HepG2 (cell line): ENCODE data around the gene IPMK. TPM values are rescaled to one million over a fixed set of nuclear protein-coding genes. Genes with fewer than 3 reads are reported as not detected.

Experiments
- ATAC-seq: fragments of 200-7000 bp; cut with Tn5 transposase; 3 replicates; pipeline ENCODE4 v1.9.1; 2020; ENCODE audit warnings: mild to moderate bottlenecking, moderate library complexity
- BruUV-seq: library from RNA; stranded (reverse); fragments of 400-500 nt; replicated peaks from 2 replicates; lab custom pipeline; 2021; lab: Mats Ljungman, UMichigan
- CTCF ChIA-PET: fragments of 300-600 bp; formaldehyde crosslinking; extraction: SDS; loops from one replicate; lab custom pipeline; 2021; ENCODE audit warnings: low total read pairs, inconsistent platforms, low intra/inter-chr PET ratio; lab: Yijun Ruan, JAX
- POLR2A ChIA-PET: fragments of 350-600 bp; sonication (Branson Sonifier 250); formaldehyde crosslinking; loops from one replicate; lab custom pipeline; 2020; ENCODE audit warnings: antibody characterized with exemption, inconsistent platforms; lab: Yijun Ruan, JAX
- DNase-seq: peaks from one replicate; pipeline ENCODE4 v3.0.0-alpha.2; 2015; ENCODE audit warnings: low spot score
- FAIRE-seq: peaks from 3 replicates; lab custom pipeline; 2011; peaks lifted over from hg19 to GRCh38; lab: Jason Lieb, UNC
- H2AFZ ChIP-seq: one replicate; pipeline ENCODE4 v1.6.1; 2011; ENCODE audit warnings: low read length, inconsistent platforms
- H3K27ac ChIP-seq: fragments of 300-600 bp; 3 replicates; pipeline ENCODE4 v1.8.0; 2011; ENCODE audit warnings: mixed run types, mild to moderate bottlenecking, mixed read lengths, low read length, inconsistent platforms; ENCODE audit not compliant: insufficient read depth; ENCODE audit errors: extremely low read length
- H3K27me3 ChIP-seq, 2 experiments: fragments of 200-600 bp in 1 of 2; 2 replicates in 1 of 2; 3 replicates in 1 of 2; pipeline versions ENCODE4 v1.6.0 to v1.8.0; 2011; ENCODE audit warnings: low read length in 2 of 2, mild to moderate bottlenecking in 2 of 2, moderate library complexity in 2 of 2, inconsistent platforms in 1 of 2; ENCODE audit not compliant: insufficient read depth in 2 of 2, control insufficient read depth in 1 of 2
- H3K36me3 ChIP-seq, 2 experiments: fragments of 200-600 bp in 1 of 2; replicated peaks in 1 of 2; 2 replicates in 1 of 2; 3 replicates in 1 of 2; pipeline versions ENCODE4 v1.5.1 to v1.8.0; 2011; ENCODE audit warnings: low read length in 2 of 2, inconsistent platforms in 1 of 2; ENCODE audit not compliant: insufficient read depth in 2 of 2, control insufficient read depth in 1 of 2
- H3K4me1 ChIP-seq: 2 replicates; pipeline ENCODE4 v1.5.1; 2012; ENCODE audit warnings: low read length, inconsistent platforms; ENCODE audit not compliant: insufficient read depth
- H3K4me2 ChIP-seq: 2 replicates; pipeline ENCODE4 v1.6.0; 2011; ENCODE audit warnings: low read depth, low read length, inconsistent platforms
- H3K4me3 ChIP-seq, 3 experiments: fragments of 200-600 bp in 1 of 3; sonication (generic), shearing (Covaris generic) in 1 of 3; replicated peaks in 1 of 3; 2 replicates each; pipeline ENCODE4 v1.5.1; 2011 to 2016; ENCODE audit warnings: low read length in 3 of 3, inconsistent platforms in 2 of 3, low read depth in 2 of 3, mild to moderate bottlenecking in 2 of 3, control low read depth in 1 of 3, mixed read lengths in 1 of 3; ENCODE audit not compliant: insufficient read depth in 1 of 3
- H3K79me2 ChIP-seq: one replicate; pipeline ENCODE4 v1.6.1; 2011; ENCODE audit warnings: low read length, inconsistent platforms; ENCODE audit not compliant: insufficient read depth
- H3K9ac ChIP-seq: 2 replicates; pipeline ENCODE4 v1.6.0; 2011; ENCODE audit warnings: mild to moderate bottlenecking, low read depth, low read length, inconsistent platforms; ENCODE audit not compliant: insufficient read depth
- H3K9me3 ChIP-seq: 2 replicates; pipeline ENCODE4 v1.5.1; 2012; ENCODE audit warnings: mild to moderate bottlenecking, low read length
- H4K20me1 ChIP-seq: 2 replicates; pipeline ENCODE4 v1.6.0; 2011; ENCODE audit warnings: inconsistent platforms, mild to moderate bottlenecking, low read length, moderate library complexity; ENCODE audit not compliant: insufficient read depth
- CREM ChIP-seq, 2 experiments: sonication (generic) in 1 of 2; formaldehyde crosslinking in 1 of 2; IDR thresholded peaks; 2 replicates each; pipeline versions ENCODE4 v1.4.0 to v1.6.1; 2016 to 2020; ENCODE audit warnings: antibody characterized with exemption in 1 of 2, mild to moderate bottlenecking in 1 of 2, missing genetic modification reagents in 1 of 2
- ELF3 ChIP-seq: IDR thresholded peaks from 2 replicates; pipeline ENCODE4 v1.6.1; 2016; ENCODE audit warnings: missing genetic modification reagents, missing compliant biosample characterization
- GATAD2A ChIP-seq: IDR thresholded peaks from 2 replicates; pipeline ENCODE4 v1.6.1; 2016
- JUN ChIP-seq: sonication (generic); formaldehyde crosslinking; IDR thresholded peaks from 2 replicates; pipeline ENCODE4 v1.4.0; 2020; ENCODE audit warnings: mild to moderate bottlenecking, missing genetic modification reagents
- KAT8 ChIP-seq: IDR thresholded peaks from 2 replicates; pipeline ENCODE4 v1.6.1; 2016; ENCODE audit warnings: missing genetic modification reagents, missing compliant biosample characterization
- NFIB ChIP-seq: sonication (generic); formaldehyde crosslinking; IDR thresholded peaks from 2 replicates; pipeline ENCODE4 v1.9.0; 2021; ENCODE audit warnings: missing genetic modification reagents, mild to moderate bottlenecking, borderline replicate concordance
- RBFOX2 ChIP-seq: fragments of 200-400 bp; formaldehyde crosslinking; IDR thresholded peaks from 2 replicates; pipeline ENCODE4 v1.6.1; 2017; ENCODE audit warnings: low read depth, mild to moderate bottlenecking, low read length
- RXRB ChIP-seq: IDR thresholded peaks from 2 replicates; pipeline ENCODE4 v1.6.1; 2016; ENCODE audit warnings: borderline replicate concordance, missing genetic modification reagents, missing compliant biosample characterization
- SALL2 ChIP-seq: sonication (generic); formaldehyde crosslinking; IDR thresholded peaks from 2 replicates; pipeline ENCODE4 v1.8.1; 2023; ENCODE audit warnings: mild to moderate bottlenecking, missing genetic modification reagents, inconsistent platforms
- SOX13 ChIP-seq, 3 experiments: fragments of 450-650 bp in 1 of 3; sonication (generic) in 1 of 3; formaldehyde crosslinking in 1 of 3; IDR thresholded peaks in 2 of 3; conservative IDR thresholded peaks in 1 of 3; 2 replicates each; pipeline versions ENCODE4 v1.5.0 to v1.6.1; 2016 to 2020; ENCODE audit warnings: antibody characterized with exemption in 1 of 3, mild to moderate bottlenecking in 1 of 3, missing compliant biosample characterization in 1 of 3, missing genetic modification reagents in 1 of 3, moderate library complexity in 1 of 3
- SOX5 ChIP-seq: IDR thresholded peaks from 2 replicates; pipeline ENCODE4 v1.6.1; 2016; ENCODE audit warnings: borderline replicate concordance
- ZBTB8A ChIP-seq: sonication (generic); formaldehyde crosslinking; IDR thresholded peaks from 2 replicates; pipeline ENCODE4 v1.4.0; 2020; ENCODE audit warnings: mild to moderate bottlenecking, low read depth, missing genetic modification reagents, borderline replicate concordance
- ZNF367 ChIP-seq: sonication (generic); formaldehyde crosslinking; IDR thresholded peaks from 2 replicates; pipeline ENCODE4 v1.4.0; 2020; ENCODE audit warnings: missing genetic modification reagents, borderline replicate concordance
- ZNF407 ChIP-seq: sonication (generic); formaldehyde crosslinking; IDR thresholded peaks from one replicate; pipeline ENCODE4 v1.5.1; 2020; ENCODE audit warnings: mild to moderate bottlenecking, missing genetic modification reagents; ENCODE audit errors: not compliant biosample characterization
- ZSCAN29 ChIP-seq: sonication (generic); formaldehyde crosslinking; conservative IDR thresholded peaks from 2 replicates; pipeline ENCODE4 v1.4.0; 2020; ENCODE audit warnings: mild to moderate bottlenecking, missing genetic modification reagents
- WGBS: methylation state at CpG from one replicate; pipeline ENCODE4 v1.1.6; 2017; ENCODE audit warnings: low lambda C conversion rate; 5-methylcytosine and 5-hydroxymethylcytosine counted together
- in situ Hi-C: cut with HindIII; loops from 2 replicates; pipeline ENCODE4 v1.10.0; 2017; ENCODE audit warnings: low pct_unique_long_range_greater_than_20kb; ENCODE audit not compliant: extremely low pct_ligation_motif_present
- intact Hi-C: fragments of 100-400 bp; cut with micrococcal nuclease; formaldehyde crosslinking; loops from one replicate; pipeline ENCODE4 v1.10.0; 2022; ENCODE audit not compliant: unreplicated experiment
- polyA plus RNA-seq, 8 experiments: library from polyadenylated mRNA; depleted of rRNA in 3 of 8; stranded (reverse) in 7 of 8; unstranded in 1 of 8; fragments of >200 nt; fragmentation: Illumina TruSeq in 4 of 8; extraction: Trizol in 4 of 8; gene quantifications; 2 replicates each; pipeline versions ENCODE4 v1.2.1 to v1.2.3, GENCODE V29; 2011 to 2016; ENCODE audit warnings: low read depth in 4 of 8, missing spikeins in 1 of 8, mixed read lengths in 1 of 8; ENCODE audit not compliant: insufficient read depth in 1 of 8
- total RNA-seq, 5 experiments: library from RNA; depleted of rRNA; stranded (reverse); fragments of >200 nt; fragmentation: Illumina TruSeq; extraction: Trizol; gene quantifications; 2 replicates each; pipeline ENCODE4 v1.2.3, GENCODE V29; 2016; ENCODE audit warnings: low read depth in 1 of 5

The IPMK gene
- total and polyA plus RNA-seq, 2 of the 13 experiments (the other 11 are each of a cell fraction or from before 2014, with no cell fraction given), result 2.7 to 3.9 TPM

- H3K4me3 ChIP-seq, result peak overlapping the region; percentile 74 to 88 (median 83)
- BruUV-seq, result TSS peak; percentile 53
- in situ Hi-C loops (no loop called here), intact Hi-C loops (loop anchor here (5.0 kb wide), 1 partner anchor 49 kb away; no protein-coding TSS in a partner anchor)
- peak overlapping the region; percentile 78 for H3K4me2 ChIP-seq
- ATAC-seq, result no peak
- peak; percentile 53 for DNase-seq
- H3K4me1 ChIP-seq, result peaks cover 34% of the 10 kb centered on the region
- no peak for FAIRE-seq
- ChIA-PET POLR2A (interaction anchor here (3.9 kb wide), 1 partner anchor 28 kb away, joined by 33 read pairs; no protein-coding TSS in a partner anchor), CTCF (no interaction called here)
- 0 out of 5 replicates have a peak, but pooled peaks cover 0 to 2% of the 10 kb centered on the region in 2 experiments for H3K36me3 ChIP-seq
- no peaks in the 10 kb centered on the region; a peak in 1 of 5 replicates for H3K27me3 ChIP-seq
- under 1% methylated on average over 14 of the region's 14 CpGs for WGBS
- H3K9ac ChIP-seq, result peak overlapping the region; percentile 89
- H3K79me2 ChIP-seq, result peaks cover 66% of the 10 kb centered on the region
- H4K20me1 ChIP-seq, result peaks cover 8% of the 10 kb centered on the region; the same call in 1 of the 2 replicates
- no peak overlapping the region for H2AFZ ChIP-seq
- H3K27ac ChIP-seq, result peak overlapping the region; percentile 92
- H3K9me3 ChIP-seq, result no peaks in the 10 kb centered on the region
- TF ChIP-seq ZBTB8A (CRISPR knock-in tag) (no peak), JUN (no peak), NFIB (CRISPR knock-in tag) (no peak), SOX13 (IDR thresholded peaks at IDR 0.05) (no peak), SOX13 (CRISPR knock-in tag; conservative IDR thresholded peaks at IDR 0.05 in 1 of 2, IDR thresholded peaks at IDR 0.05 in 1 of 2) (peak in 1 of 2 experiments; percentile 23; a peak in 1 of 4 replicates), KAT8 (CRISPR knock-in tag) (0 out of 2 replicates have a peak, but pooled peaks have one; percentile 25), ZNF367 (CRISPR knock-in tag) (no peak), RXRB (CRISPR knock-in tag) (peak; percentile 7; the same call in 1 of the 2 replicates), RBFOX2 (no peak), SOX5 (CRISPR knock-in tag) (peak; percentile 26; the same call in 1 of the 2 replicates), ZNF407 (CRISPR knock-in tag) (no peak), ELF3 (CRISPR knock-in tag) (peak; percentile 75), ZSCAN29 (peak; percentile 99), CREM (IDR thresholded peaks at IDR 0.05) (0 out of 2 replicates have a peak, but pooled peaks have one; percentile 25), CREM (CRISPR knock-in tag; IDR thresholded peaks at IDR 0.05) (no peak), SALL2 (CRISPR knock-in tag) (no peak), GATAD2A (CRISPR knock-in tag) (peak; percentile 6; the same call in 1 of the 2 replicates)
These were observed 1.5 kb downstream of the IPMK start for GRCh38 chr10:58266003-58266825.
